ENCODE measurements around the gene MATN1.

MATN1 gene

GRCh38 chr1:30661311-30661710, 62.1 kb downstream of the MATN1 start:
- Histone ChIP-seq H3K9ac (ENCODE audit: insufficient read length) (no peak overlapping the region), H3K9me3 (ENCODE audit: low read depth, low read length) (no peaks in the 10 kb centered on the region), H3K4me3 (no peak overlapping the region), H3K27ac (no peak overlapping the region), H3K36me3 (ENCODE audit: insufficient read depth, low read length) (no peaks in the 10 kb centered on the region)
- TF ChIP-seq FOXP2 (optimal IDR thresholded peaks at IDR 0.05; ENCODE audit: control extremely low read depth, extremely low read length, insufficient read depth) (no peak), POLR2AphosphoS5 (IDR thresholded peaks at IDR 0.05; ENCODE audit: borderline replicate concordance, low read depth, low read length) (no peak), EZH2 (IDR thresholded peaks at IDR 0.05) (no peak)
- DNase-seq (ENCODE audit: low read depth, low spot score), result no peak
